Endothelial cell (in vitro differentiated cells): Measurements from ENCODE around the gene CDC42. TPM values are rescaled to one million over a fixed set of nuclear protein-coding genes. Genes with fewer than 3 reads are reported as not detected.

Experiments
- DNase-seq: peaks from one replicate; pipeline ENCODE4 v3.0.0; 2021; ENCODE audit warnings: low spot score
- H3K27ac Mint-ChIP-seq: one replicate; pipeline ENCODE4 v1.8.0; 2021; ENCODE audit warnings: mixed read lengths, inconsistent platforms; ENCODE audit not compliant: unreplicated experiment
- H3K27me3 Mint-ChIP-seq: one replicate; pipeline ENCODE4 v1.8.0; 2021; ENCODE audit warnings: mild to moderate bottlenecking, moderate library complexity, mixed read lengths, inconsistent platforms; ENCODE audit not compliant: unreplicated experiment
- H3K36me3 Mint-ChIP-seq: one replicate; pipeline ENCODE4 v1.8.0; 2021; ENCODE audit warnings: mild to moderate bottlenecking, low read depth, mixed read lengths, inconsistent platforms; ENCODE audit not compliant: unreplicated experiment
- H3K4me1 Mint-ChIP-seq: one replicate; pipeline ENCODE4 v1.8.0; 2021; ENCODE audit warnings: mild to moderate bottlenecking, mixed read lengths, inconsistent platforms; ENCODE audit not compliant: unreplicated experiment
- H3K4me3 Mint-ChIP-seq: one replicate; pipeline ENCODE4 v1.8.0; 2021; ENCODE audit warnings: mild to moderate bottlenecking, mixed read lengths, inconsistent platforms; ENCODE audit not compliant: unreplicated experiment
- H3K9me3 Mint-ChIP-seq: one replicate; pipeline ENCODE4 v1.8.0; 2021; ENCODE audit warnings: mixed read lengths, inconsistent platforms; ENCODE audit not compliant: unreplicated experiment
- CTCF ChIP-seq: fragments of 200-600 bp; sonication (generic); IDR thresholded peaks from one replicate; pipeline ENCODE4 v1.5.0; 2021; ENCODE audit warnings: antibody characterized with exemption; ENCODE audit not compliant: unreplicated experiment
- total RNA-seq: library from RNA; stranded (reverse); fragmentation: NEBNext Ultra II Directional; extraction: Animal tissue kit (Norgen Biotek cat#: 25700); gene quantifications from one replicate; pipeline ENCODE4 v1.2.1, GENCODE V29; 2021; ENCODE audit not compliant: unreplicated experiment

The CDC42 gene
- total RNA-seq, 1 donor from 2014 or later: 370 TPM

- Mint-ChIP-seq H3K9me3 (no peaks in the 10 kb centered on the region), H3K27ac (peak overlapping the region; percentile 39), H3K4me3 (no peak overlapping the region), H3K36me3 (peaks cover 15% of the 10 kb centered on the region), H3K27me3 (no peaks in the 10 kb centered on the region), H3K4me1 (peaks cover 55% of the 10 kb centered on the region)
- no peak for TF ChIP-seq CTCF
- no peak for DNase-seq
Observed at GRCh38 chr1:22078133-22078532, 25.6 kb downstream of the CDC42 start.

- Mint-ChIP-seq H3K27me3 (no peaks in the 10 kb centered on the region), H3K4me3 (no peak overlapping the region), H3K27ac (no peak overlapping the region), H3K36me3 (peaks cover 18% of the 10 kb centered on the region), H3K4me1 (peaks cover 45% of the 10 kb centered on the region), H3K9me3 (no peaks in the 10 kb centered on the region)
- no peak for TF ChIP-seq CTCF
- no peak for DNase-seq
Observed at GRCh38 chr1:22080191-22080590, 27.7 kb downstream of the CDC42 start.

- Mint-ChIP-seq H3K9me3 (no peaks in the 10 kb centered on the region), H3K4me1 (peaks cover 70% of the 10 kb centered on the region), H3K36me3 (peaks cover 25% of the 10 kb centered on the region), H3K27me3 (peaks cover 2% of the 10 kb centered on the region), H3K4me3 (no peak overlapping the region), H3K27ac (peak overlapping the region; percentile 33)
- no peak for DNase-seq
- no peak for TF ChIP-seq CTCF
Observed at GRCh38 chr1:22088331-22088730, 35.8 kb downstream of the CDC42 start.

- no peak overlapping the region for H3K4me3 Mint-ChIP-seq
- no peak for TF ChIP-seq CTCF
- no peaks in the 10 kb centered on the region for H3K9me3 Mint-ChIP-seq
- peaks cover 25% of the 10 kb centered on the region for H3K36me3 Mint-ChIP-seq
- no peak for DNase-seq
- peak overlapping the region; percentile 93 for H3K27ac Mint-ChIP-seq
- peaks cover 68% of the 10 kb centered on the region for H3K4me1 Mint-ChIP-seq
- H3K27me3 Mint-ChIP-seq: peaks cover 2% of the 10 kb centered on the region
Observed at GRCh38 chr1:22089134-22089571, 36.6 kb downstream of the CDC42 start.

GRCh38 chr1:22089787-22090186, 37.3 kb downstream of the CDC42 start:
- peak overlapping the region; percentile 93 for H3K27ac Mint-ChIP-seq
- no peak for DNase-seq
- H3K36me3 Mint-ChIP-seq: peaks cover 25% of the 10 kb centered on the region
- H3K9me3 Mint-ChIP-seq: no peaks in the 10 kb centered on the region
- peaks cover 68% of the 10 kb centered on the region for H3K4me1 Mint-ChIP-seq
- TF ChIP-seq CTCF: no peak
- peaks cover 2% of the 10 kb centered on the region for H3K27me3 Mint-ChIP-seq
- H3K4me3 Mint-ChIP-seq: peak overlapping the region; percentile 83
